Kidney (tissue), 14 donors: ENCODE data around the gene AXIN1. TPM values are rescaled to one million over a fixed set of nuclear protein-coding genes. Genes with fewer than 3 reads are reported as not detected.

Source experiments
- DNase-seq, 5 donors: peaks; one replicate each; pipeline ENCODE4 v3.0.0-alpha.2; 2013 to 2020
- FAIRE-seq: peaks from 2 replicates; lab custom pipeline; 2012; peaks lifted over from hg19 to GRCh38; lab: Jason Lieb, UNC
- H3K27ac ChIP-seq, 2 donors: one replicate each; pipeline ENCODE4 v1.7.0; 2013; ENCODE audit warnings: low read depth in 2 of 2, low read length in 2 of 2, inconsistent platforms in 1 of 2
- H3K27me3 ChIP-seq: one replicate; pipeline ENCODE4 v1.7.1; 2013; ENCODE audit warnings: low read length, inconsistent platforms; ENCODE audit not compliant: control insufficient read depth, insufficient read depth
- H3K36me3 ChIP-seq, 3 donors: one replicate each; pipeline versions ENCODE4 v1.7.0 to v1.7.1; 2013; ENCODE audit warnings: low read length in 3 of 3, control low read depth in 1 of 3, inconsistent platforms in 1 of 3; ENCODE audit not compliant: insufficient read depth in 3 of 3, control insufficient read depth in 2 of 3
- H3K4me1 ChIP-seq, 3 donors: one replicate each; pipeline versions ENCODE4 v1.7.0 to v1.7.1; 2013; ENCODE audit warnings: low read length in 3 of 3, inconsistent platforms in 1 of 3, low read depth in 1 of 3; ENCODE audit not compliant: control insufficient read depth in 2 of 3, insufficient read depth in 2 of 3
- H3K4me3 ChIP-seq, 3 donors: one replicate each; pipeline versions ENCODE4 v1.7.0 to v1.8.1; 2013; ENCODE audit warnings: low read length in 3 of 3, control low read depth in 1 of 3, inconsistent platforms in 1 of 3
- H3K9ac ChIP-seq, 3 donors: one replicate each; pipeline versions ENCODE4 v1.7.0 to v1.7.1; 2013; ENCODE audit warnings: low read length in 3 of 3, control low read depth in 1 of 3, inconsistent platforms in 1 of 3
- H3K9me3 ChIP-seq, 3 donors: one replicate each; pipeline versions ENCODE4 v1.7.0 to v1.7.1; 2013; ENCODE audit warnings: low read length in 3 of 3, control low read depth in 1 of 3, inconsistent platforms in 1 of 3; ENCODE audit not compliant: control insufficient read depth in 2 of 3, insufficient read depth in 1 of 3
- intact Hi-C: fragments of 100-400 bp; cut with DNase I; formaldehyde crosslinking; loops from one replicate; pipeline ENCODE4 v1.11.1; 2022
- polyA plus RNA-seq: library from polyadenylated mRNA; stranded (reverse); fragments of 350-450 nt; fragmentation: Illumina TruSeq; extraction: RNeasy Lipid Tissue Mini Kit (QIAGEN cat#74804); gene quantifications from one replicate; pipeline ENCODE4 v1.2.3, GENCODE V29; 2014; ENCODE audit warnings: low read depth, low replicate concordance; ENCODE audit not compliant: insufficient read depth
- total RNA-seq: library from RNA; stranded (reverse); fragmentation: NEBNext Ultra II Directional; extraction: Animal tissue kit (Norgen Biotek cat#: 25700); gene quantifications from one replicate; pipeline ENCODE4 v1.2.1, GENCODE V29; 2021
- TF ChIP-seq, protein P1 (sequence below): IDR thresholded peaks from 3 replicates; pipeline ENCODE4 v1.5.1; 2012; ENCODE audit warnings: mild to moderate bottlenecking, moderate library complexity, borderline replicate concordance; ENCODE audit not compliant: insufficient read depth; ENCODE audit errors: extremely low read depth
- donor health status: control.
- donor health status: control.
- donor health status: control.
- donor health status: control.
- donor health status: control.
- donor health status: DM: yes; HTN: yes; CAD: no.
- donor health status: Normal renal cell carcinoma (clear cell type).

AXIN1 gene
- total and polyA plus RNA-seq, 2 donors from 2014 or later, result 9.7 to 24.6 TPM

GRCh38 chr16:254461-254860 lies 98.1 kb downstream of the AXIN1 start:
- Histone ChIP-seq H3K27me3 (no peaks in the 10 kb centered on the region), H3K4me1 (no peaks in the 10 kb centered on the region), H3K27ac (no peak overlapping the region), H3K9ac (no peak overlapping the region), H3K9me3 (no peaks in the 10 kb centered on the region), H3K4me3 (no peak overlapping the region), H3K36me3 (peaks cover 0 to 25% (median 11%) of the 10 kb centered on the region in 3 donors)
- intact Hi-C loops, result no loop called here
- TF ChIP-seq, protein P1, sequence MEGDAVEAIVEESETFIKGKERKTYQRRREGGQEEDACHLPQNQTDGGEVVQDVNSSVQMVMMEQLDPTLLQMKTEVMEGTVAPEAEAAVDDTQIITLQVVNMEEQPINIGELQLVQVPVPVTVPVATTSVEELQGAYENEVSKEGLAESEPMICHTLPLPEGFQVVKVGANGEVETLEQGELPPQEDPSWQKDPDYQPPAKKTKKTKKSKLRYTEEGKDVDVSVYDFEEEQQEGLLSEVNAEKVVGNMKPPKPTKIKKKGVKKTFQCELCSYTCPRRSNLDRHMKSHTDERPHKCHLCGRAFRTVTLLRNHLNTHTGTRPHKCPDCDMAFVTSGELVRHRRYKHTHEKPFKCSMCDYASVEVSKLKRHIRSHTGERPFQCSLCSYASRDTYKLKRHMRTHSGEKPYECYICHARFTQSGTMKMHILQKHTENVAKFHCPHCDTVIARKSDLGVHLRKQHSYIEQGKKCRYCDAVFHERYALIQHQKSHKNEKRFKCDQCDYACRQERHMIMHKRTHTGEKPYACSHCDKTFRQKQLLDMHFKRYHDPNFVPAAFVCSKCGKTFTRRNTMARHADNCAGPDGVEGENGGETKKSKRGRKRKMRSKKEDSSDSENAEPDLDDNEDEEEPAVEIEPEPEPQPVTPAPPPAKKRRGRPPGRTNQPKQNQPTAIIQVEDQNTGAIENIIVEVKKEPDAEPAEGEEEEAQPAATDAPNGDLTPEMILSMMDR, result no peak
- FAIRE-seq, result no peak
- DNase-seq, result no peak

DNA sequence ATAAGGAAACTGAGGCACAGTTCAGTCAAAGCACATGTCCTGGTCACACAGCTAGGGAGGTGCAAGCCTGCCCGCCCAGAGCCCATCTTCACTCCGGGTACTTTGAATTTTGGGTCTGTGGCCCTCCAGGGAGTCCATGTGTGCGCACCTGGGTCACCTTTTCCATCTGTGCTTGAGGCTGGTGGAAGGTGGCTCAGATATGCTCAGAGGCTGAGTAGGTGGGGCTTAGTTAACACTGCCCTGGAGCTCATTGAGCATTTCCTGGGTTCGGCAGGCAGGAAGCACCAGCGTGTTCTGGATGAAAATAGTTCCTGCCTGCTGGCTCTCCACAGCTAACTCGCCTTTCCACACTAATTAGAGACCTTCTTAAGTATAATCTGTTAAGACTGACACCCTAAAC lies 98.7 kb downstream of the AXIN1 start:
- Histone ChIP-seq H3K9ac (no peak overlapping the region), H3K4me1 (no peaks in the 10 kb centered on the region), H3K27ac (no peak overlapping the region), H3K4me3 (no peak overlapping the region), H3K36me3 (peaks cover 0 to 21% (median 9%) of the 10 kb centered on the region in 3 donors), H3K27me3 (no peaks in the 10 kb centered on the region), H3K9me3 (no peaks in the 10 kb centered on the region)
- FAIRE-seq, result no peak
- intact Hi-C loops, result no loop called here
- no peak for DNase-seq
- TF ChIP-seq, protein P1, result no peak

DNA sequence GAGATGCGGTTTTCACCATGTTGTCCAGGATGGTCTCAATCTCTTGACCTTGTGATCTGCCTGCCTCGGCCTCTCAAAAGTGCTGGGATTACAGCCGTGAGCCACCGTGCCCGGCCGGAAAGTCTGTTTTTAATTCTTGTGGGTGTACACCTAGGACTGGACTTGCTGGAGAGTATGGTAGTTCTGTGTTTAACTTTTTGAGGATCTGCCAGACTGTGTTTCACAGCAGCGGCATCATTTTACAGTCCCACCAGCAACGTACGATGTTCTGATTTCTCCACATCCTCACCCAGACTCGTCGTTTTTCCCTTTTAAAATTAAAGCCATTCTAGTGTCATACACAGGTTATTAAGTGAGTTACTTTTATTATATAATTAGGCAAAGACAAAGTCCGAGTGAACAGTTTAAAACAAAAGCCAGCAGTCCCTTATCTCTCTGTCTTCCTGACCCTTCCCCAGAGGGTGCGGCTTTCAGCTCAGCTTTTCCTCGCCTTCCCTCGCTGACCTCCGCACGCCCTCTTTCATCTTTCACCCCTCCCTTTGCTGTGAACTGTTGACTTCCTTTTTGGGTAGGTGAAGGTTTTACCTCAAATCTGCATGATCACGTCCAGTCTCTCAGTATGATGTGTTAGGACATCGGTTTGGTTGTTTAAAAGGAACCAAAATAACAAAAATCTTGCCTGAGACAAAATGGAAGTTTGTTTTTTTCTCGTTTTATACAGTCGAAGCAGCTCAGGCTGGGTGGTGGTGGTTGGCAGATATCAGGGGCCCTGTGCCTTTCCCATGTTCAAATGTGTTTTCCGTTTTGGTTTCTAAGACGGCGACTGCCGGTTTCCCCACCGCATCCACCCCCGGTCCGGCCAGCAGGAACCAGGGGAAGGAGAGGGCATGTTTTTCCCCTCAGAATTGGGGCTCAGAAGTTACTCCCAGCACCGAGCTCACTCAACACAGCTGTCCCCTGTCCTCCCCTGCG lies 99.9 kb downstream of the AXIN1 start:
- TF ChIP-seq, protein P1, result no peak
- Histone ChIP-seq H3K9ac (no peak overlapping the region), H3K9me3 (no peaks in the 10 kb centered on the region), H3K27me3 (no peaks in the 10 kb centered on the region), H3K36me3 (peaks cover 0 to 21% (median 9%) of the 10 kb centered on the region in 3 donors), H3K4me3 (no peak overlapping the region), H3K4me1 (no peaks in the 10 kb centered on the region), H3K27ac (peak overlapping the region in 1 of 2 donors; percentile 1)
- DNase-seq, result no peak
- no peak for FAIRE-seq
- intact Hi-C loops, result no loop called here
